HG03196 (cell line): ENCODE measurements around the gene ALCAM.

ENCODE experiments used
- ATAC-seq: cut with Tn5 transposase; IDR thresholded peaks from one replicate; pipeline ENCODE4 v1.9.1; 2021; ENCODE audit not compliant: unreplicated experiment

Gene ALCAM

GRCh38 chr3:105366326-105367062, at the start of gene ALCAM:
ALCAM (plus strand) TSS chr3:105366909.
- peak; percentile 59 for ATAC-seq

GRCh38 chr3:105317841-105318240, 48.9 kb upstream of the ALCAM start:
- ATAC-seq, result no peak

- peak; percentile 97 for ATAC-seq
These were observed 44.0 kb upstream of the ALCAM start for GRCh38 chr3:105322570-105323273.

- ATAC-seq, result no peak
These were observed 43.5 kb upstream of the ALCAM start for GRCh38 chr3:105323274-105323599.

GRCh38 chr3:105324951-105325350, 41.8 kb upstream of the ALCAM start:
- ATAC-seq, result no peak

GRCh38 chr3:105327662-105328337, 38.9 kb upstream of the ALCAM start:
- no peak for ATAC-seq

- ATAC-seq, result no peak
These were observed 38.4 kb upstream of the ALCAM start for GRCh38 chr3:105328338-105328730.

- no peak for ATAC-seq
These were observed 33.7 kb upstream of the ALCAM start for GRCh38 chr3:105332961-105333360.

GRCh38 chr3:105334138-105334882, 32.4 kb upstream of the ALCAM start:
- peak; percentile 73 for ATAC-seq

- no peak for ATAC-seq
These were observed 26.8 kb upstream of the ALCAM start for GRCh38 chr3:105339946-105340345.

GRCh38 chr3:105343991-105344390, 22.7 kb upstream of the ALCAM start:
- no peak for ATAC-seq

- no peak for ATAC-seq
These were observed 21.6 kb upstream of the ALCAM start for GRCh38 chr3:105345156-105345555.

GRCh38 chr3:105347625-105348302, 18.9 kb upstream of the ALCAM start:
- ATAC-seq, result peak; percentile 62

GRCh38 chr3:105348307-105348706, 18.4 kb upstream of the ALCAM start:
- ATAC-seq, result no peak

- no peak for ATAC-seq
These were observed 16.9 kb upstream of the ALCAM start for GRCh38 chr3:105349684-105350387.

GRCh38 chr3:105351821-105352220, 14.9 kb upstream of the ALCAM start:
- no peak for ATAC-seq

- no peak for ATAC-seq
These were observed 13.7 kb upstream of the ALCAM start for GRCh38 chr3:105352976-105353375.

GRCh38 chr3:105353485-105354161, 13.1 kb upstream of the ALCAM start:
- ATAC-seq, result no peak

GRCh38 chr3:105354429-105354828, 12.3 kb upstream of the ALCAM start:
- ATAC-seq, result no peak
